Chondrocyte (in vitro differentiated cells): ENCODE data around the gene RBBP8. TPM values are rescaled to one million over a fixed set of nuclear protein-coding genes. Genes with fewer than 3 reads are reported as not detected.
"Not testable (repeated sequence)": the region's sequence is repeated elsewhere in the genome, so short reads cannot be mapped to it uniquely, and the experiment has no call there.

ENCODE experiments used
- DNase-seq: peaks from one replicate; pipeline ENCODE4 v3.0.0; 2021; ENCODE audit warnings: mixed read lengths, low spot score
- H3K27ac Mint-ChIP-seq: one replicate; pipeline ENCODE4 v1.8.0; 2021; ENCODE audit warnings: mild to moderate bottlenecking, moderate library complexity, mixed read lengths; ENCODE audit not compliant: unreplicated experiment
- H3K27me3 Mint-ChIP-seq: 2 replicates; pipeline ENCODE4 v1.8.0; 2021; ENCODE audit warnings: low read depth, mixed read lengths
- H3K36me3 Mint-ChIP-seq: 2 replicates; pipeline ENCODE4 v1.8.0; 2021; ENCODE audit warnings: low read depth, mixed read lengths
- H3K4me1 Mint-ChIP-seq: 2 replicates; pipeline ENCODE4 v1.8.0; 2021; ENCODE audit warnings: low read depth, mild to moderate bottlenecking, mixed read lengths
- H3K4me3 Mint-ChIP-seq: one replicate; pipeline ENCODE4 v1.8.0; 2021; ENCODE audit warnings: mild to moderate bottlenecking, moderate library complexity, mixed read lengths; ENCODE audit not compliant: unreplicated experiment
- H3K9me3 Mint-ChIP-seq: 2 replicates; pipeline ENCODE4 v1.8.0; 2021; ENCODE audit warnings: low read depth, mixed read lengths
- CTCF ChIP-seq: fragments of 200-600 bp; sonication (generic); IDR thresholded peaks from 2 replicates; pipeline ENCODE4 v1.5.0; 2021; ENCODE audit warnings: antibody characterized with exemption, mild to moderate bottlenecking, moderate library complexity
- total RNA-seq: library from RNA; stranded (reverse); gene quantifications from 3 replicates; pipeline ENCODE4 v1.2.1, GENCODE V29; 2021

The RBBP8 gene
- total RNA-seq, 1 donor from 2014 or later, result 24.7 TPM

DNA sequence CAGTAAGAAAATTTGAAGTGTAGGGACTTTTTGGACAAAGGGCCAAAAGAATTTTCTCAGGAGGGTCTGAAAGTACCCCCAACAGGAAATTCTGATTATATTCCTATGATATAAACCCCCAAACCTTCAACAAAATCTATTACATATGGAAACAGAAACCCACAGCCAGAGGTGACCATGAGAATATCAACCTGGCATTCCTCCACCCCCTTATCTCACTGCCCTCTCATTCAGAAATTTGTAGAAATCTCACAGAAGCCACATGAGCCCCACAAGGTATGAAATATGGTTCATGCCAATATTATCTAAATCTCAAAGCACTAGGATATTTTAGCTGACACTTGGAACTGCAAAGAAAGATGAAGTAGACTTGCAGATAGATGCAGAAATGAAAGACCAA is 31.0 kb upstream of the RBBP8 start:
- H3K4me1 Mint-ChIP-seq, result no peaks in the 10 kb centered on the region
- TF ChIP-seq CTCF, result no peak
- no peak overlapping the region for H3K27ac Mint-ChIP-seq
- H3K4me3 Mint-ChIP-seq, result no peak overlapping the region
- H3K36me3 Mint-ChIP-seq, result peaks cover 3% of the 10 kb centered on the region
- no peak for DNase-seq
- no peaks in the 10 kb centered on the region for H3K27me3 Mint-ChIP-seq
- peaks cover 5% of the 10 kb centered on the region for H3K9me3 Mint-ChIP-seq

DNA sequence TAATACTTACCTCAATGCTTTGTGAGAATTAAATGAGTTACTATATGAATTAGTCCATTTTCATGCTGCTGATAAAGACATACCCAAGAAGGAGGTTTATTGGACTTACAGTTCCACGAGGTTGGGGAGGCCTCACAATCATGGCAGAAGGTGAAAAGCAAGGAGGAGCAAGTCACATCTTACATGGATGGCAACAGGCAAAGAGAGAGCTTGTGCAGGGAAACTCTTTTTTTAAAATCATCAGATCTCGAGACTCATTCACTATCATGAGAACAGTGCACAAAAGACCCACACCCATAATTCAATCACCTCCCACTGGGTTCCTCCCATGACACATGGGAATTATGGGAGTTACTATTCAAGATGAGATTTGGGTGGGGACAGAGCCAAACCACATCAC is 29.9 kb upstream of the RBBP8 start:
- not testable (repeated sequence) for H3K4me1 Mint-ChIP-seq, H3K27me3 Mint-ChIP-seq, H3K36me3 Mint-ChIP-seq, H3K9me3 Mint-ChIP-seq, H3K27ac Mint-ChIP-seq, H3K4me3 Mint-ChIP-seq, DNase-seq

- Mint-ChIP-seq H3K4me1 (peaks cover 14% of the 10 kb centered on the region), H3K27me3 (no peaks in the 10 kb centered on the region), H3K4me3 (no peak overlapping the region), H3K36me3 (peaks cover 4% of the 10 kb centered on the region), H3K9me3 (peaks cover 3% of the 10 kb centered on the region), H3K27ac (peak overlapping the region; percentile 86)
- DNase-seq, result no peak
- no peak for TF ChIP-seq CTCF
Measured at GRCh38 chr18:22912149-22912548, 21.0 kb upstream of the RBBP8 start.

DNA sequence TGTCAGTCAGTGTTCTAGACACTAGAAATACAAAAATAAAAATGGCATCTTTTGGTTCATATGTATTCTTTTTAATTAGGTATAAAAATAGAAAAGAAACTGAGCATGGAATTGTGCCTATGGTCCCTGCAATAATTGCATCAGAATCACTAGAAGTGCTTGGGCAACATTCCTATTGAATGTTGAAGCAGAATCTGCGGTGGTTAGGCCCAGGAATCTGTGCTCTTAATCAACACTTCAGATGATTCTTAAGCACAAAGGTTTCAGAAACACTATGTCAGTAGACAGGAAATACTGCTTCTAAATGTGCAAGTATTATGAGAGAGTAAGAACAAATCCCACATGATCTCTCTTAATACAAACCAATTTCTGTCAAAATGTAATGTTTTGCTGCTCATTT is 20.3 kb upstream of the RBBP8 start:
- peak overlapping the region; percentile 86 for H3K27ac Mint-ChIP-seq
- DNase-seq, result no peak
- H3K4me1 Mint-ChIP-seq, result peaks cover 14% of the 10 kb centered on the region
- no peak for TF ChIP-seq CTCF
- H3K27me3 Mint-ChIP-seq, result no peaks in the 10 kb centered on the region
- no peak overlapping the region for H3K4me3 Mint-ChIP-seq
- peaks cover 3% of the 10 kb centered on the region for H3K9me3 Mint-ChIP-seq
- peaks cover 4% of the 10 kb centered on the region for H3K36me3 Mint-ChIP-seq

DNA sequence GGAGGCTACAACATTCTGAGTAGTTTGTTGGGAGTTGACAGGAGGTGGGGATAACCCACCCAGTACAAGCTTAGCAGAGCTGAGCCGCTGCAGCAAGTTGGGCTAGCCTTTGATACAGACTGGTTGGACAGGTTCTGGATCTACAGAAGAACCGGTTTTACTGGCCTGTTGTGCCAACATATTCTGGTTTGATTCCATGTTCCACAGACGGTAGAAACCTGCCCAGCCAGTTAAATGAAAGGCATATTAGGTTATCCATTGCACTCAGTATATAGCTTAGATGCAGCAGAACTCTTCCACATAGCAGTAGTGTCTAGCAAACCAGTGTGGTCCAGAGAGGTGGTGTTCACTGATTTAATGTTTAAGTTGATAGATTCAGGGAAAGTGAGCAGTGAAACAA is 19.3 kb upstream of the RBBP8 start:
- no peak for DNase-seq
- Mint-ChIP-seq H3K4me3 (no peak overlapping the region), H3K4me1 (peaks cover 14% of the 10 kb centered on the region), H3K27ac (no peak overlapping the region), H3K27me3 (no peaks in the 10 kb centered on the region), H3K36me3 (peaks cover 4% of the 10 kb centered on the region), H3K9me3 (peaks cover 3% of the 10 kb centered on the region)
- TF ChIP-seq CTCF, result no peak

DNA sequence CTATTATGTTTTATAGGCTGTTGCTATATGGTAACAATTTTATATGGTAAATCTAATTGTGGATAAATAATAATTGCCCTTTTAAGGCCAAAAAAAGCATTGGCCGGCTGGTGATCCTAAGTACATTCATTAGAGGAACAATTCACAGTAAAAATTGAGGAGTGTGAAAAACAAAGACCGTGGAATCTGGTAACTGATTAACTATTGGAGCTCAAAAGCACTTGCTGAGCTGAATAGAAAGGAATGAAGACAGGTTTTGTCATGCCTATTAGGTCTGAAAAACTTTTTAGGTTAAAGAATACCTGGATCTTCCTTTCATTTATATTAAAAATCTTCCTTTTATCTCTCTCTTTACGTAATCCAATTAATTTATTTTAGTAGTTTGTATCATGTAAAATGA is 18.5 kb upstream of the RBBP8 start:
- Mint-ChIP-seq H3K9me3 (peaks cover 3% of the 10 kb centered on the region), H3K4me3 (no peak overlapping the region), H3K4me1 (peaks cover 14% of the 10 kb centered on the region), H3K36me3 (peaks cover 4% of the 10 kb centered on the region), H3K27me3 (no peaks in the 10 kb centered on the region), H3K27ac (no peak overlapping the region)
- no peak for TF ChIP-seq CTCF
- no peak for DNase-seq
